GM11168 (cell line): Measurements from ENCODE around the gene BIRC2.
"Not testable (repeated sequence)": the region's sequence is repeated elsewhere in the genome, so short reads cannot be mapped to it uniquely, and the experiment has no call there.

ENCODE experiments used
- in situ Hi-C: fragments of 300-500 bp; cut with MboI; formaldehyde crosslinking; loops from one replicate; pipeline ENCODE4 v1.12.0; 2022; ENCODE audit warnings: low sequenced_read_pairs; ENCODE audit not compliant: unreplicated experiment

The BIRC2 gene

GRCh38 chr11:102346748-102347461 is at the start of gene BIRC2:
BIRC2 (plus strand) TSS chr11:102347214; CDS start chr11:102349855, 2,641 bp downstream.
- in situ Hi-C loops, result no loop called here

- in situ Hi-C loops, result not testable (repeated sequence)
Measured at GRCh38 chr11:102300837-102301236, 46.2 kb upstream of the BIRC2 start.

- in situ Hi-C loops, result no loop called here
Measured at GRCh38 chr11:102302241-102302640, 44.8 kb upstream of the BIRC2 start.

GRCh38 chr11:102304686-102305085 is 42.3 kb upstream of the BIRC2 start:
- in situ Hi-C loops, result no loop called here

- in situ Hi-C loops, result no loop called here
Measured at GRCh38 chr11:102305352-102306047, 41.5 kb upstream of the BIRC2 start.

GRCh38 chr11:102306048-102306597 is 40.9 kb upstream of the BIRC2 start:
- in situ Hi-C loops, result no loop called here

- in situ Hi-C loops, result no loop called here
Measured at GRCh38 chr11:102306817-102307726, 39.9 kb upstream of the BIRC2 start.

- in situ Hi-C loops, result no loop called here
Measured at GRCh38 chr11:102307727-102308038, 39.3 kb upstream of the BIRC2 start.

GRCh38 chr11:102309621-102310541 is 37.1 kb upstream of the BIRC2 start:
- in situ Hi-C loops, result no loop called here

- in situ Hi-C loops, result no loop called here
Measured at GRCh38 chr11:102312667-102313066, 34.3 kb upstream of the BIRC2 start.

GRCh38 chr11:102313238-102313940 is 33.6 kb upstream of the BIRC2 start:
- in situ Hi-C loops, result no loop called here

GRCh38 chr11:102314784-102315183 is 32.2 kb upstream of the BIRC2 start:
- in situ Hi-C loops, result no loop called here

GRCh38 chr11:102316346-102316904 is 30.6 kb upstream of the BIRC2 start:
- in situ Hi-C loops, result no loop called here

- in situ Hi-C loops, result no loop called here
Measured at GRCh38 chr11:102317099-102317767, 29.8 kb upstream of the BIRC2 start, which contains the start of gene BIRC3. BIRC3 (plus strand) TSS chr11:102317484; CDS start chr11:102324510, 7,026 bp downstream.

- in situ Hi-C loops, result no loop called here
Measured at GRCh38 chr11:102317768-102318103, 29.3 kb upstream of the BIRC2 start.

- in situ Hi-C loops, result no loop called here
Measured at GRCh38 chr11:102318469-102318868, 28.5 kb upstream of the BIRC2 start.

- in situ Hi-C loops, result no loop called here
Measured at GRCh38 chr11:102319544-102319943, 27.5 kb upstream of the BIRC2 start.

- in situ Hi-C loops, result no loop called here
Measured at GRCh38 chr11:102320188-102320587, 26.8 kb upstream of the BIRC2 start.
